HG02852 (cell line): ENCODE results near the gene IL22RA2.
A peak's percentile ranks its signal among the peaks of the same experiment; 100 is the strongest.

Source experiments
- ATAC-seq: cut with Tn5 transposase; IDR thresholded peaks from one replicate; pipeline ENCODE4 v1.9.1; 2021; ENCODE audit warnings: mild to moderate bottlenecking, moderate library complexity; ENCODE audit not compliant: unreplicated experiment

IL22RA2 gene

GRCh38 chr6:137097526-137097925, 75.9 kb downstream of the IL22RA2 start:
- no peak for ATAC-seq

DNA sequence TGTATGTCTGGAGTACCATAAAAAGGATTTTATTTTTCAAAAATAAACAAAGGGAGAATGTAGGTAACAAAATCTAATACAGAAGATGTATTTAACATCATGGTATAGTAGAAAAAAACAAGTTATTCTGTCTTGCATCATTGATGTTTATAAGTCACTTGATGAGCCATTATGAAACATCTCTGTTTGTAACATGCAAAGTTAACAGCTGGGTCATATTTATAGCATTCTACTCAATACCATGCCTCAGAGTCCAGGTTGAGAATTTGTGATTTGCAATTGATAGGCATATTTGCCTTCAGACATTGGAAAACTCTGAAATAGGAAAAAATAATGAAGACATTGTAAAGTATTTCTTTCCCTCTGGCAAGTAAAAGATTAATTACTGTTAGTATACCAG, 76.4 kb downstream of the IL22RA2 start:
- ATAC-seq = peak; percentile 31

DNA sequence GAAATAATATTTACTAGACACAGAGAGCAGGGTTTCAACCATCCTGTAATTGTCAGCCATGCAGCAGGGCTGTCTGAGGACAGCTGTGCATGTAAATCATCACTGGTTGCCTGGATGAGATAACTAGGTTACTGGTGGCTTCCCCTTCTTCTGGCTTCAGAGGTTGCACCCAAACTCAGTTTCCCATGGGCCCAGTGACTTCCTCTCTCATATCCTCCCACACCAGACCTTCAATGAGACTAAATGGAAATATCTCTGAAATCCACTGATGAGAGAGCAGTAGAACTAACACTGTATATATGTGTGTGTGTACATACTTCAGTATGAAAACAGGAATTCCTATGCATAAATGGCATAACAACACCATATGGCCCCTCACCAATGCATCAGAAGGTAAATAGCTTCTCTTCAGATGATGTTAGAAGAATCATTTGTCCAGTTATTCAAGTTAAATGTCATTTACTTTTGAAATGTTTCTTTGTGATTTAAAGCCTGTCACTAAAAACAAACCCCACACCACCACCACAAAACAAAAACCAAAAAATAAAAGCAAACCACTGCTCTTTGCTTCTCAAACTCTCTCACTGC, 77.7 kb downstream of the IL22RA2 start:
- ATAC-seq = peak; percentile 80

DNA sequence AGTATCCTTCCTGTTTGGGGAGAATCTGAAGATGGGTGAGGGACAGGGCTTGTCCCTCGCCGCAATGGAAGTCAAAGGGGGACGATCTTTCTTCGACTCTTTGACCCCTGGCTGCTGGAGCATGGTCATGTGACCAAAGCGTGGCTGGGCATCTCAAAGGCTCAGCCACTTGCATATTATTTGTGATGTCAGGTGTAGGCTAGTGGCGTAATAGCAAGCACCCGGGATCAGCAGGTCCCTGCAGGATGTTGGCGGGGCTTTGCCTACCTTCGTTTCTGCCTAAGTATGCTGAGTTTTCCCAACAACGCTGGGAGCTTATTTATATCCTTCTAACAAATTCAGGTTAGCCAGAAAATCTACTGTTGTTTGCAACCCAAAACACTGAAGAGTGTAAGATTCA, 78.4 kb downstream of the IL22RA2 start:
- no peak for ATAC-seq

- no peak for ATAC-seq
These were observed 78.9 kb downstream of the IL22RA2 start for GRCh38 chr6:137094411-137095008.
